Measurements from ENCODE around the gene HID1. TPM values are rescaled to one million over a fixed set of nuclear protein-coding genes. Genes with fewer than 3 reads are reported as not detected.

Gene HID1
- total RNA-seq, 1 donor: 1.1 TPM

DNA sequence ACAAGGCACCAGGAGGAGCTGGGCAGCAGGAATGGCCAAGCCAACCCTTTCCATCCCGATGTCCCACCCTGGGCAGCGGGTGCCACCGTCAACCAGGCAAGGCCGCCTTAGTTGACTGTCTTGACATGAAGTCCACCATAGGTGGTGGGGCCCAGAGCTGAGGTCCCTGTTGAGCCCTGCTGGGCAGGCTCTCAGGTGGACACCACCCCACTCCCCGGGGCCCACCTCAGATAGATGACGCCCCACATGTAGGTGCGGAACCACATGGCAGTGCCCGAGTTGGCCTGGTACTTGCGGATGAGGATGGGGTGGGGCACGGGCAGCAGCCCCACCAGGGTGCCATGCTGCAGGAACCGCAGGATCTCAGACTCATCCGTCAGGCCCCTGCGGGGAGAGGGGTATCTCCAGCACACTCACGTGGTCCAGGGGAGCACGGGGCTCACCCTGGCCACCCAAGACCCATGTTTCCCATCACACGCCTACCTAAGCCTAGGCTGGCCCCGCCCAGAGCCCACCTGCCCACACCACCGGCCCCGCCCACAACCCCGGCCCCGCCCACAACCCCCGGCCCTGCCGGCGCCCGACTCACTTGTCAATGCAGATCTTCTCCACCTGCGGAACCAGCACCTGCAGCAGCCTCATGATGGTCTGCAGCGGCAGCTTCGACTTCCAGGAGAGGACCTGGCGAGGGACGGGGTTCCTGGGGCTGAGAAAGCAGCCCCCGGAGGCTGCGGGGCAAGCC, 20.7 kb downstream of the HID1 start:
- no peak for DNase-seq (ENCODE audit: low read depth in 2 of 3, low spot score in 2 of 3)

DNA sequence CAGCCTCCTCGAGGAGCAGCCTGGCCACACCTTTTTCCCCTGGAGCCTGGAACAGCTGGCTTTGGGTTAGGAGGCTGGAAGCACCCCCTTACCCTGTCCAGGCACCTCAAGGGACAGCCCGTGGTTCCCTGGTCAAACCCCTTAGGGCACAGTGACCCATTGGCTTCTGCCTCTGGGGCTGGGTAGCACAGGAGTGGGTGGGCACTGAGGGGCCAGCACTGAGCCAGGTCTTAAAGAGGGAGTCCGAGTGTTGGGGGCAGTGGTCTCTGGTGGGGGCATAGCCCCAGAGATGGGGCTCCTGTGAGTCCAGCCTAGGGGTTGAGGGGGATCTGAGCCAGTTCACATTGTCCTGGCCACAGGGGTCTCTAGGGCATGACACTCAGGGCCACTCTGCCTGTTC, 21.5 kb downstream of the HID1 start:
- DNase-seq (ENCODE audit: low read depth in 2 of 3, low spot score in 2 of 3): no peak

DNA sequence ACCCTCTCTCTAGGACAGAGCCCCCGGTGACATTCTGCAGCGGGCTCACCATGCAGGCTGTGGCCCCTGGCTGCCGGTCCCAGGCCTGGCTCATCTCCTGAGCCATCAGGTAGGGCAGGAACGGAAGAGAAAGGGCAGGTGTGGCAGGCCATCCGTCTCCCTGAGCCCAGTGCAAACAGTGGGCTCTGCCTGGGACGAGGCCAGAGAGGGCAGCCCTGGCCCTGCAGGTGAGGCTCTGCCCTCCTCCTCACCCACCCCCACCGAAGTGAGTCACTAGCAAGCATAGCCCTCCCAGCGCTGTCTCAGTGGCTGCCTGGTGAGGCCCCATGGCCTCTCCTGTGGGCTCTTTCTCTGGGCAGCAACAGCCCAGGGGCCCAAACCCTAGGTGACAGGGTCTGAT, 22.4 kb downstream of the HID1 start:
- no peak for DNase-seq (ENCODE audit: low read depth in 2 of 3, low spot score in 2 of 3)

DNA sequence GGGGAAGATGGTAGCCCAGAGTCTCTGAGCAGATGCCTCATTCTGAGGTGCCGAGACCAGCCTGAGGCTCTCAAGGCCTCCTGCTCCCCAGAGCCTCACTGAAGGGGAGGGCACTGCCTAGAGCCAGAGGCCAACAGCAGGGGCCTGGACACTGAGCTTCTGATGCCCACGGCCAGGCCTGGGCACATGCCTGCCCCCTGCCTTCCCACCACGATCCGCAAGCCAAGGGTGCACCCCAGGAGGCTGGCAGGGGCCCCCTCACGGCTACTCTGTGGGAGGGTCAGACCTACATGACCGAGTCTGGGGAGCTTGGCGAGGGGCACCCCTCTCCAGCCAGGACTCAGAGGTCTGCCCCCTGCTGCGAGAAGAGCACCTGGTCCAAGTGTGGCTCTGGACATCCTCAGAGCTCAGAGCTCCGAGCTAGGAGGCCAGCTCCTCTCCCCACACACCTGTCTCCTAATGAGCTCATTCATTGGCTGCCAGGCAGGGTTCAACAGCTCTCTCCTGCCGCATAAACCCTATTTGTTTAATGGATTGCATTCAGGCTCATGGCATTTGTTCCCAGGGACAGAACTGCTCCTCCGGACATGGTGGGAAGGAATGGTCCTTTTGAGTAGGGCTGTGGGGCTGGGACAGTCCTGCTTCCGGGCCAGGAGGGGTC, 23.0 kb downstream of the HID1 start:
- DNase-seq (ENCODE audit: low read depth in 2 of 3, low spot score in 2 of 3): no peak

DNA sequence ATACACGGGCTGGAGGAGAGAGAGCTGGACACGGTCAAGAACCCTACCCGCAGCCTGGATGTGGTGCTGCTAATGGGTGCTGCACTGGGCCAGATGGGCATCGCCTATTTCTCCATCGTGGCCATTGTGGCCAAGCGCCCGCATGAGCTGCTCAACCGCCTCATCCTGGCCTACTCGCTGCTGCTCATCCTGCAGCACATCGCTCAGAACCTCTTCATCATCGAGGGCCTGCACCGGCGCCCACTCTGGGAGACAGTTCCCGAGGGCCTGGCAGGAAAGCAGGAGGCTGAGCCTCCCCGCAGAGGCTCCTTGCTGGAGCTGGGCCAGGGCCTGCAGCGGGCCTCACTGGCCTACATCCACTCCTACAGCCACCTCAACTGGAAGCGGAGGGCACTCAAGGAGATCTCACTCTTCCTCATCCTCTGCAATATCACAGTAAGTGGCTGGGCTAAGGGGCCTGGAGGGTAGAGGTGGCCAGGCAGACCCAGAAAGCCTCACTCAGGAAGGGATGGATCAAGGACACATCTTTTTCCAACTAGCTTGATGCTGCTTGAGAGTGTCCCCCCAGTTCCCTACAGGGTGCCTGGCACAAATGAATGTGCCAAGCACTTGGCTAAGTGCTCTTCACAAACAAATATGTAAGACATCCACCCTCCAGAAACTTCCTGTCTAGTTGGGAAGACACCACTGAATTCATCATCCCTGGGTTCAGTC, 25.4 kb downstream of the HID1 start:
- no peak for DNase-seq (ENCODE audit: low read depth in 2 of 3, low spot score in 2 of 3)

DNA sequence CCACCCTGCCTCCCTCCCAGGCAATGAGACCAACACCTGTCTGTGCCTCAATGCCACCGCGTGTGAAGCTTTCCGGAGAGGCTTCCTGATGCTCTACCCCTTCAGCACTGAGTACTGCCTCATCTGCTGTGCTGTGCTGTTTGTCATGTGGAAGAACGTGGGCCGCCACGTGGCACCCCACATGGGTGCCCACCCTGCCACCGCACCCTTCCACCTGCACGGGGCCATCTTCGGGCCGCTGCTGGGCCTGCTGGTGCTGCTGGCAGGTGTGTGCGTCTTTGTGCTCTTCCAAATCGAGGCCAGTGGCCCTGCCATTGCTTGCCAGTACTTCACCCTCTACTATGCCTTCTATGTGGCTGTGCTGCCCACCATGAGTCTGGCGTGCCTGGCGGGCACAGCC, 25.9 kb downstream of the HID1 start:
- no peak for DNase-seq (ENCODE audit: low read depth in 2 of 3, low spot score in 2 of 3)

DNA sequence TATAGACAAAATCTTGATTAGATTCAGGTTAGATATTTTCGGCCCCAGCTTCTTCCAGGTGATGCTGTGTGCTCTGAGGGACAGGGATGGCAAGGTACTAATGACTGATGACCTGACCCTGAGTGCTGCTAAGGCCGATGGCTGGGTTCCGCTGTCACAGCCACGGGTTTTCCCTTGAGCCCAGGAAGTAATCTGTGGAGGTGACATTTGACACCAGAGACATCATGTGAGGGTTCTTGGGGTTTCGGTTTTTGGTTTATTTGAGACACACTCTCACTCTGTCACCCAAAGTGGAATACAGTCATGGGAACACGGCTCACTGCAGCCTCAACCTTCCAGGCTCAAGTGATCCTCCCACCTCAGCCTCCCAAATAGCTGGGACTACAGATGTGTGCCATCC, 27.0 kb downstream of the HID1 start:
- no peak for DNase-seq (ENCODE audit: low read depth in 2 of 3, low spot score in 2 of 3)

DNA sequence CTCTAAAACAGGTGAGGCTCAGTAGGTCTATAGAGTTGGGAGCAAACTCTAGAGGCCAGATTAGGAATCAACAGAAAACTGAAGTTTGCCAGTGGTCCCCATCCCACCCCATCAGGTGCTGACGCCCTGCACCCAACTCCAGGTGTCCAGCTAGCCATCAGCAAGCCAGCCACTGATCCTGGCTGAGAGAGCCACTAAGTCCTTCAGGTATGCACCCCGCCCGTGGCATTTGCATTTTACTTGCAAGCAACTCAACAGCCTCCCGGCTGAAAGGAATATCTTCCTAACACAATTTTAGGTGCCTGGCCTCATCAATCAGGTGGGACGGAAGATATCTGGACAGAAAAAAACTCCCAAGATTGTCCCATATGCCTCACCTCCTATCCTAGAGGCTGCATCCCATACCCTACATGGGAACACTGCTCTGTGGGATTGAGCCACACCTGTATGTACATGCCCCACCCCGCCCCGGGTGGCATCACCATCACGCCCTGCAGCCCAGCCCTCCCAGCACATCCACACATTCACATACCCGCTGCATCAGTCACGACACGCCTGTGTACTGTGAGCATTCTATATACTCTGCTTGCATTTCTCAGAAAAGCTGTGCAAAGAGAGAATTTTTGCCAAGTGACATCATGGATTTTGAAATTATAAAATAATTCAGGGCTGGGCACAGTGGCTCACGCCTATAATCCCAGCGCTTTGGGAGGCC, 28.6 kb downstream of the HID1 start:
- DNase-seq (ENCODE audit: low read depth in 2 of 3, low spot score in 2 of 3): no peak

DNA sequence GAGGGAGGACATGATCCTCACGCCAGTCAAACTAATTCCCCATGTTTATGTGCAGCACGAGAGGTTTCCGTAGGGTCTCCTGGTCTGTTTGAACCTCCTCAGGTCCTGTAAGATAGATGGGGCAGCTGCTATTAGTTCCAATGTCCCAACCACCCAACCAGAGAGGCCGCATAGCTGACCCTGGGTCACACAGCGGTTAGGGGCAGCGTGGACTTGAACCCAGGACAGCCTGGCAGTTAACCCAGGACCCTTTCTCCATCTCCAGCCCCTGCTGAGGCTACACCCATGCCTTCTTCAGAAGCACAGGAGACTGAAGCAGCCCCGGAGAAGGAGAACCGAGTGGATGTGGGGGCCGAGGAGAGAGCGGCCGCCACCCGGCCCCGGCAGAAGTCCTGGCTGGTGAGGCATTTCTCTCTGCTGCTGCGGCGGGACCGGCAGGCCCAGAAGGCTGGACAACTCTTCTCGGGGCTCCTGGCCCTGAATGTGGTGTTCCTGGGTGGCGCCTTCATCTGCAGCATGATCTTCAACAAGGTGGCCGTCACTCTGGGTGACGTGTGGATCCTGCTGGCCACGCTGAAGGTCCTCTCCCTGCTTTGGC, 31.3 kb downstream of the HID1 start:
- DNase-seq (ENCODE audit: low read depth in 2 of 3, low spot score in 2 of 3): no peak

DNA sequence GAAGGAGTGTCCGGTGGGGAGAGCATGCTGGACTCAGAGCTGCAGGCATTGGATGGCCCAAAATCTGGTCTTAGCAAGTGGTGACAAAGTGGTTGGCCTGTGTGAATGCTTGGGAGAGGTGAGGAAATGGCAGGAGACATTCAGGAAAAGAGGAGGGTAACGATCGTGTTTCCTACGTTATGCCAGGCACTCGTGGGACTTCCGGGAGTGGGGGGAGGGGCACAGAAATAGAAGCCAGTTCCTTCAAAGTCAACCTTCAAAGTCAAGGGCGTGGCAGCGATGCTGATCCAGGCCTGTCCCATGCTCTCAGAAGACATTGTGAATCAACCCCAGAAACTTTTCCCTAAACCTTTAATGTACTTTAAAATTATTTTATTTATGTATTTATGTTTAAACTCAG, 33.0 kb downstream of the HID1 start:
- no peak for DNase-seq (ENCODE audit: low read depth in 2 of 3, low spot score in 2 of 3)

DNA sequence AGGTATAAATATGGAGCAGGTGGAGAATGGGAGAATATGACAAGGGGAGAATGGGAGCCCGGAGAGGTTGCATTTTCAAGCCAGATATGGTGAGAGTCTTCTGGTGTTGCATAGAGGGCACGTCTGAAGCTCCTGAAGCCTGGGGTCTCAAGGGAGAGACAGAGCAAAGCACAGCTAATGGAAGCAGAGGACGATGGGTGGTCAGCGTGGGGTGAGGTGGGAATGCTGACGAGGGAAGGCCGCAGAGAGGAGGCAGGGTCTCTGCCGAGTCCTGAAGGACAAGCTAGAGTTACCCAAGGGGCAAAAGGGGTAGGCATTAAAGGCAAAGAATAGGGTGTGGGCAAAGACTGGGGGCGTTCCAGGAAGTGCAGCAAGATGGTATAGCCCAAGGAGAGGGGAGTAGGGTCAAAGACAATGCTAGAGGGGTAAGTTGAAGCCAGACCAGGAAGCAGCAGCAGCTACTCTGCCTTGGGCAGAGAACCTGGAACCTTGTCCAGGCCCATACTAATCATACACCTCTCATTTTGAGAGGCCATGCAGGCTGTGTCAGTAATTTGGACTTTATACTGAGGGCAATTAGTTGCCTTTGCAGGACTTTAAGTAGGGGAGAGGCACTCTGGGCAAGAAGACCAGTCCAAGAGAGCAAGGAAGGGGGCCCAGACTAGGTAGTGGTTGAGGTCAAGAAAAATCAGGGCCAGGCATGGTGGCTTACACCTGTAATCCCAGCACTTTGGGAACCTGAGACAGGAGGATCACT, 34.2 kb downstream of the HID1 start:
- no peak for DNase-seq (ENCODE audit: low read depth in 2 of 3, low spot score in 2 of 3)

DNA sequence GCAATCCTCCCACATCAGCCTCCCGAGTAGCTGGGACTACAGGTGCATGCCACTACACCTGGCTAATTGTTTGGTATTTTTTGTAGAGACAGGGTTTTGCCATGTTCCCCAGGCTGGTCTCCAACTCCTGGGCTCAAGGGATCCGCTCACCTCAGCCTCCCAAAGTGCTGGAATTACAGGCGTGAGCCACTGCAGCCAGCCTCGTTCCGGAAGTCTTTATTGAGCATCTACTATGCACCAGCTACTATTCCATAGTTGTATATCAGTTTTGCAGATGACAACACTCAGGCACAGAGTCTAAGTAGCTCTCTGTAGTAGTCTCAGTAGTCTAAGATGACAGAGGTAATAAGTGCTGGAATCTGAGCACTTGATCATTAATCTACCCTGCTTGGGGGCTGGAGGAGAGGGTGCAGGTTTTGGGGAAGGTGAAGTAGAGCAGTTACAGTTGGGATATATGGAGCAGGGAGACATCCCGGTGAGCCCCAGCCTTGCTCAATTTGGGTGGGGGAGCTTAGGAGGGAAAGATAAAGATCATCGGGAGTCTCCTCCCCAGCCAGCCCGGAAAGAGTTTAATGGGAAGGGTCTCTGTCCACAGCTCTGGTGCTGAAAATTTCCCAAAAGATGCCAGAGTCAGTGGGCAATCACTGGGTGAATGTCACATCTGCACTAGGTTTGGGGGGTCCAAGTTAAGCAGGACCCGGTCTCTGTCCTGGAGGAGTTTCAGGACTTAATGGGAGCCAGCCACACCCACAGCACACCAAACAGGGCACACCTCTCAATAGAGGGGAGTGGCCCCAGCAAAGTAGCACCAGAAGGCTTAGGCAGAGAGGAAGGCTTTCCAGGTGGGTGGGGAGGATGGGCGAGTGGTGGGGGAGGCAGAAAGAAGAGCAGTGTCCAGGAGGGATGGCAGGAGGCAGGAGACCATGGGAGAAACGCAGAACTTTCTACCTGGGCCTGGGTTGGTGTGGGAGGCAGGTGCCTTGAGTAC, 35.2 kb downstream of the HID1 start:
- DNase-seq (ENCODE audit: low read depth in 2 of 3, low spot score in 2 of 3): no peak

DNA sequence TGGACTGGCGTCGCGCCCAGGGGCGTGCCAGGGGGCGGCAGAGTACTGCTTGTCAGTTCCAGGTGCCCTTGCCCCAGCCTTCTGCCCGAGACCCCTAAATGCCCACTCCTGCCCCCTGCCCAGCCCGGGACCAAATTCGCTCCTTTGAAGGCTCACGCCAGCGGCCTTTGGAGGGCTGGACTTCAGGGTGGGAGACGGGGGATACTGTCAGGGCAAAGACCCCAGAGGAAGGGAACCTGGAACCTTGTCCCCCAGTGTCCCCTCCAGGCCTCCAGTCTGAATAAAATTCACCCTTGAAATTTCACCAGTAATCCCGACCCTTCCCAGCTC, 36.1 kb downstream of the HID1 start:
- DNase-seq (ENCODE audit: low read depth in 2 of 3, low spot score in 2 of 3): no peak

DNA sequence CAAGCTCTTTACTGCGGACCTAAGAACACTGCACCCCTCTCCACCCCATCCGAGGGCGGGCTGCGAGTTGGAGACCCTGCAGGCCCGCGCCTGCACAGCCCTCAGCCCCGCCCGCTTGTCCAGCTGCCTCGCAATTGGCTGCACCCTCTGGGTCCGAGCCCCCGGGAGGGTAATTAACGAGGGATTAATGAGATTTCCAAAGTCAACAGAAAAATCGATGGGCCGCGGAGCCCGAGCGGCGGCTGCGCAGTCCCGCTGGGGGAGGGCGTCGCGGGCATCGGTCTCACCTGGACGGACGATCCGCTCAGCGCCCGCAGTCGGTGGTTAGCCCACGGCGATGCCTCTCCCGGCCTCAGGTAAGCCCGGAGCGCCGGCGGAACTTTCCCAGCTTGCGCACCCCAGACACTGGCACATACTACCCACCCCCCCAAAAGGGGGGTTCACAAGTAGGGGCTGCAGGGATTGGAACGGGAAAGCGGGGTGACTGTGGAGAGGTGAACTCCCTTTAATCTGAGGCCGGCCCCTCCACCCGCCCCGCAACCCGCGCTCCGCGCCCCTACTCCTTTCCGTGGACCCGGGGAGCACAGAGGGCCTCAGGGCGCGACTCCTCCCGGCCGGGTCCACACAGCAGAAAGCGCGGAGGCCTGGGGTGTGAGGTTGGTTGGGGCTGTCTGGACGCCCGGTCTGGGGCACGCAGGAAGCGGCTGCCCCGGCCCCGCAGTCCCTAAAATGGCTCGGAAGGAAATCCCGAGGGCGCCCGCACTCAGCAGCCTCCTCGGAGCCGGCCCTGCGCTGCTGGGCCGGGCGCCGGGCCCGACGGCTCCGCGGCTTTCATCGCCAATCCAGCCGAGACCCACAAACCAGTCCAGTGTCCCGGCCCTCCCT, 36.7 kb downstream of the HID1 start, which contains the start of gene OTOP3:
TSS of gene OTOP3 (plus strand) at position 314 of the 885 bp plus-strand sequence. CDS start at position 338, 24 bp downstream.
- no peak for DNase-seq (ENCODE audit: low read depth in 2 of 3, low spot score in 2 of 3)

DNA sequence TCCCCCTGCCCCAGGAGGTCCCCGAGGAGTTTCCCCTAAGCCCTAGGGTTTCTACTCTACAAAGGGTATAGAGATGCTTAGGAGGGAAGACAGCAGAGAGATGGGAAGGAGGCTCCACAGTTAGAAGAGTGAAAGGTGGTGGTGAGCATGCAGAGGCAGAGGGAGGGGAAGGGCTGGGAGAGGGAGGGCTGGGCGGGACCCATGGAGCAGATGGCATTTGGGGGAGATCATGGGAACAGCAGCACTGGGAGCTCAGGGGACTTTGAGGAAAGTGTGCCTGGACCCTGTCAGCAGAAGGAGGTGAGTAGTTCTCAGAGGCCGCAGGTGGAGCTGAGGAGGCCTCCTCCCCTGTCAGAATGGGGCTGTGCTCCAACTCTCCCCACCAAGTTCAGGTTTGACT, 37.5 kb downstream of the HID1 start:
- DNase-seq (ENCODE audit: low read depth in 2 of 3, low spot score in 2 of 3): no peak

DNA sequence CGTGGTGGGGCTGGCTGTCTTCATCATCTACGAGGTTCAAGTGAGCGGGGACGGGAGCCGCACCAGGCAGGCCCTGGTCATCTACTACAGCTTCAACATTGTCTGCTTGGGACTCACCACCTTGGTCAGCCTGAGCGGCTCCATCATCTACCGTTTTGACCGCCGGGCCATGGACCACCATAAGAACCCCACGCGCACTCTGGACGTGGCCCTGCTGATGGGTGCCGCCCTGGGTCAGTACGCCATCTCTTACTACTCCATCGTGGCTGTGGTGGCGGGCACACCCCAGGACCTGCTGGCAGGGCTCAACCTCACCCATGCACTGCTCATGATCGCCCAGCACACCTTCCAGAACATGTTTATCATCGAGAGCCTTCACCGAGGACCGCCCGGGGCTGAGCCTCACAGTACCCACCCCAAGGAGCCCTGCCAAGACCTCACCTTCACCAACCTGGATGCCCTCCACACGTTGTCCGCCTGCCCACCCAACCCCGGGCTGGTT, 42.0 kb downstream of the HID1 start:
- DNase-seq (ENCODE audit: low read depth in 2 of 3, low spot score in 2 of 3): no peak

DNA sequence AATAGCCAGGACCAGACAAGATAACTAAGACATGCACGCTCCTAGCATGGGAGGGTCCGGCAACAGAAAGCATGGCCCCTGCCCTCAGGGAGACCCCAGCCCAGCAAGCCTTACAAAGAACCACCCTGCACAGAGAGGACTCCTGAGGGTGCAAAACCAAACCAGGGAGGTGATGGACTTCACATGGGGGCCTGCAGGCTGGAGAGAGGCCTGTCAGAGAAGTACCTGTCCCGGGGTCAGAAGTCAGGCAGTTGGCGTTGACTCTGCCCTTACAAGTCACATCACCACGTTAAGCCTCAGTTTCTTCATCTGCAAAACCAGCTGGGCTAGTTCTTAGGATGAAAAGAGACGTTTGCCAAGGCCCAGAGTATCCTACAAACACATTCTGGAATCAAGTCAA, 43.8 kb downstream of the HID1 start:
- DNase-seq (ENCODE audit: low read depth in 2 of 3, low spot score in 2 of 3): no peak

DNA sequence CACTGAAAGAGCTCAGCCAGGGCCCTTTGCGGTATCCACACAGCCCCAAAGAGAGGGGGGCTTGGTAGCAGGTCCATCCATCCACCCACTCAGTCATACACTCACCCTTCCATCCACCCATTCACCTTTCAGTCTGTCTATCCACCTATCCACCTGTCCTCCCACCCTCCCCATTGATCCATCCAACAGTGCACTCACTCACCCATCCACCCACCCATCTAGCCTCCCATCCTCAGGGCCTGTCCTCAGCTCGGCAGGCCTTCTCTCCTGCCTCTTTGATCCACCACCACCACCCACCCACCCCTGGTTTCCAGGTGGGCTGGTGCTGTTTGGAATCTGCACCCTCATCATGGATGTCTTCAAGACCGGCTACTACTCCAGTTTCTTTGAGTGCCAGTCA, 47.3 kb downstream of the HID1 start:
- DNase-seq (ENCODE audit: low read depth in 2 of 3, low spot score in 2 of 3): no peak

Data from hematopoietic multipotent progenitor cell (in vitro differentiated cells).